Measurements from ENCODE around the gene ASAP3.

DNA sequence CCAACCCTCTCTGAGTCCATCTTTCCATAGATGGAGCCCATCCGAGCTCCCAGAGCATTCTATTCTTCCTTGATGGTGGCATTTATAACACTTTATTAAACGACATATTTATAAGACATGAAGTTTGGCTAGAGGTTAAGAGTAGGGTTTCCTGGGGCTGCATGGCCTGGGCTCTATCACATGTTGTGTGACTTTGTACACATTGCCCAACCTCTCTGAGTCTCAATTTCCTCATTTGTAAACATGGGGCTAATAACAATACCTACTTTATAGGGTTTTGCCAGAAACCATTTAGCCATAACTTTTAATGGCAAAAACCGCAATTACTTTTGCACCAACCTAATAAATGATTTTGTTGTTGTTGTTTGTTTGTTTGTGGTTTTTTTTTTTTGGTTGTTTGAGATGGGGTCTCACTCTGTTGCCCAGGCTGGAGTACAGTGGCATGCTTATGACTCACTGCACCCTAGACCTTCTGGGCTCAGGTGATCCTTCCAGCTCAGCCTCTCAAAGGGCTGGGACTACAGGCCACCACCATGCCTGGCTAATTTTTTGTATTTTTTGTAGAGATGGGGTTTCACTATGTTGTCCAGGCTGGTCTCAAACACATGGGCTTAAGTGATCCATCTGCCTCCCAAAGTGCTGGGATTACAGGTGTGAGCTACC, 13.9 kb upstream of the ASAP3 start:
- TF ChIP-seq, protein P1, sequence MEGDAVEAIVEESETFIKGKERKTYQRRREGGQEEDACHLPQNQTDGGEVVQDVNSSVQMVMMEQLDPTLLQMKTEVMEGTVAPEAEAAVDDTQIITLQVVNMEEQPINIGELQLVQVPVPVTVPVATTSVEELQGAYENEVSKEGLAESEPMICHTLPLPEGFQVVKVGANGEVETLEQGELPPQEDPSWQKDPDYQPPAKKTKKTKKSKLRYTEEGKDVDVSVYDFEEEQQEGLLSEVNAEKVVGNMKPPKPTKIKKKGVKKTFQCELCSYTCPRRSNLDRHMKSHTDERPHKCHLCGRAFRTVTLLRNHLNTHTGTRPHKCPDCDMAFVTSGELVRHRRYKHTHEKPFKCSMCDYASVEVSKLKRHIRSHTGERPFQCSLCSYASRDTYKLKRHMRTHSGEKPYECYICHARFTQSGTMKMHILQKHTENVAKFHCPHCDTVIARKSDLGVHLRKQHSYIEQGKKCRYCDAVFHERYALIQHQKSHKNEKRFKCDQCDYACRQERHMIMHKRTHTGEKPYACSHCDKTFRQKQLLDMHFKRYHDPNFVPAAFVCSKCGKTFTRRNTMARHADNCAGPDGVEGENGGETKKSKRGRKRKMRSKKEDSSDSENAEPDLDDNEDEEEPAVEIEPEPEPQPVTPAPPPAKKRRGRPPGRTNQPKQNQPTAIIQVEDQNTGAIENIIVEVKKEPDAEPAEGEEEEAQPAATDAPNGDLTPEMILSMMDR (IDR thresholded peaks at IDR 0.05; ENCODE audit: low read length) = no peak
- TF ChIP-seq EZH2 (optimal IDR thresholded peaks at IDR 0.05; ENCODE audit: low read depth, low read length) (no peak), EZH2phosphoT487 (IDR thresholded peaks at IDR 0.05; ENCODE audit: low read length) (no peak)

All from MM.1S (cell line).